Measurements from ENCODE around the gene REELD1.

Gene REELD1

GRCh38 chr4:146176891-146177290 is 37.4 kb upstream of the REELD1 start:
- no peak overlapping the region for H3K23ac ChIP-seq (ENCODE audit: low read length)
- peaks cover 8% of the 10 kb centered on the region for H3K4me1 ChIP-seq (ENCODE audit: control insufficient read depth, low read depth, low read length)
- no peak overlapping the region for H2AK5ac ChIP-seq (ENCODE audit: low read length)
- H2BK15ac ChIP-seq (replicated peaks; ENCODE audit: low read depth) = no peak overlapping the region
- peaks cover 19% of the 10 kb centered on the region for H3K79me2 ChIP-seq (ENCODE audit: control insufficient read depth, insufficient read depth, low read length)
- H3K4me2 ChIP-seq (ENCODE audit: low read length) = peak overlapping the region; percentile 12
- H3K18ac ChIP-seq (ENCODE audit: low read length) = no peak overlapping the region
- H3K56ac ChIP-seq (ENCODE audit: low read length) = peak overlapping the region; percentile 37
- peaks cover 9% of the 10 kb centered on the region for H3K79me1 ChIP-seq (ENCODE audit: low read length)
- no peak overlapping the region for H3K4me3 ChIP-seq (ENCODE audit: low read length)
- WGBS (ENCODE audit: extremely low coverage, insufficient coverage, low lambda C conversion rate) = no CpG with 5 or more reads among the region's 2 CpGs
- H3K27ac ChIP-seq (ENCODE audit: low read depth, low read length) = no peak overlapping the region
- H3K27me3 ChIP-seq (ENCODE audit: insufficient read depth, low read length, poor library complexity) = no peaks in the 10 kb centered on the region
- H4K8ac ChIP-seq (ENCODE audit: low read depth, low read length) = no peak overlapping the region
- no peak overlapping the region for H4K5ac ChIP-seq (ENCODE audit: low read length)
- H3K36me3 ChIP-seq (ENCODE audit: control insufficient read depth, insufficient read depth, low read length) = no peaks in the 10 kb centered on the region
- H3K9ac ChIP-seq (ENCODE audit: low read length) = peak overlapping the region; percentile 22
- H2BK5ac ChIP-seq (ENCODE audit: low read length) = no peak overlapping the region
- H2BK120ac ChIP-seq (ENCODE audit: low read depth, low read length) = no peak overlapping the region
- DNase-seq = no peak
- H3K4ac ChIP-seq (ENCODE audit: low read depth, low read length) = no peak overlapping the region

GRCh38 chr4:146178126-146178525 is 36.2 kb upstream of the REELD1 start:
- Histone ChIP-seq H3K23ac (ENCODE audit: low read length) (no peak overlapping the region), H4K8ac (ENCODE audit: low read depth, low read length) (no peak overlapping the region), H3K27ac (ENCODE audit: low read depth, low read length) (no peak overlapping the region), H3K27me3 (ENCODE audit: insufficient read depth, low read length, poor library complexity) (no peaks in the 10 kb centered on the region), H3K4me2 (ENCODE audit: low read length) (no peak overlapping the region), H3K4ac (ENCODE audit: low read depth, low read length) (no peak overlapping the region), H3K9ac (ENCODE audit: low read length) (no peak overlapping the region), H3K56ac (ENCODE audit: low read length) (no peak overlapping the region), H3K4me1 (ENCODE audit: control insufficient read depth, low read depth, low read length) (peaks cover 8% of the 10 kb centered on the region), H3K79me1 (ENCODE audit: low read length) (peaks cover 9% of the 10 kb centered on the region), H3K4me3 (ENCODE audit: low read length) (no peak overlapping the region), H3K18ac (ENCODE audit: low read length) (no peak overlapping the region), H3K79me2 (ENCODE audit: control insufficient read depth, insufficient read depth, low read length) (peaks cover 19% of the 10 kb centered on the region), H2BK120ac (ENCODE audit: low read depth, low read length) (no peak overlapping the region), H2BK15ac (replicated peaks; ENCODE audit: low read depth) (no peak overlapping the region), H2AK5ac (ENCODE audit: low read length) (no peak overlapping the region), H3K36me3 (ENCODE audit: control insufficient read depth, insufficient read depth, low read length) (no peaks in the 10 kb centered on the region), H2BK5ac (ENCODE audit: low read length) (no peak overlapping the region), H4K5ac (ENCODE audit: low read length) (no peak overlapping the region)
- no peak for DNase-seq
- WGBS (ENCODE audit: extremely low coverage, insufficient coverage, low lambda C conversion rate) = no CpG with 5 or more reads among the region's 8 CpGs

DNA sequence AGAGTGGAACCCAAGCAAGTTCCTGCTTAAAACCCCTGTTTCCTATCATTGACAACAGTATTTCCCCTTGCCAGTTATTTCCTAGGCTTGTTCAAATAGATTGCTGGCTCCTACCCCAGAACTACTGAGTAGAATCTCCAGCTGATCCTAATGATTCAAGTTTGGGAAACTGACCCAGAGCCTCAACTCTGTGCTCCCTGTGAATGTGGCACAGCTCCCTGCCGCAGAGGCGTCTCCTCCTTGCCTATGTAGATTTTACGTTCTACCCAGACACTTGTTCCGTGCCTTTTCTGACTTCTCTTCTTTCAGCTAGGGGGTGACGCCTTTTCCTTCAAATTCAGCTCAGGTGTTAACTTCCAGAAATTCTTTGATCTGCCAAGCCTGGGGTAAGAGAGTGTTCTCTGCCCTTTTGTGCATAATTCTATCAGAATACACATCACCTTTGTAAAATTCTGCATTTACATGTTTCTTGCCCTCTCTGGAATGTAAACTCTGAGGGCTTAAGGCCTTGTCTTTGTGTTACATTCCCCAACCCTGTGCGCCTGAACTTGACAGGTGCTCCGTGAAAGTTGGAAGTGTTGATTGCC is 34.5 kb upstream of the REELD1 start:
- peak; percentile 60 for DNase-seq
- Histone ChIP-seq H3K56ac (ENCODE audit: low read length) (no peak overlapping the region), H4K8ac (ENCODE audit: low read depth, low read length) (no peak overlapping the region), H3K79me1 (ENCODE audit: low read length) (peaks cover 12% of the 10 kb centered on the region), H2BK5ac (ENCODE audit: low read length) (no peak overlapping the region), H3K4ac (ENCODE audit: low read depth, low read length) (no peak overlapping the region), H3K23ac (ENCODE audit: low read length) (no peak overlapping the region), H3K9ac (ENCODE audit: low read length) (no peak overlapping the region), H3K27ac (ENCODE audit: low read depth, low read length) (no peak overlapping the region), H3K4me1 (ENCODE audit: control insufficient read depth, low read depth, low read length) (peaks cover 8% of the 10 kb centered on the region), H2AK5ac (ENCODE audit: low read length) (no peak overlapping the region), H3K27me3 (ENCODE audit: insufficient read depth, low read length, poor library complexity) (no peaks in the 10 kb centered on the region), H3K79me2 (ENCODE audit: control insufficient read depth, insufficient read depth, low read length) (peaks cover 19% of the 10 kb centered on the region), H2BK15ac (replicated peaks; ENCODE audit: low read depth) (no peak overlapping the region), H3K36me3 (ENCODE audit: control insufficient read depth, insufficient read depth, low read length) (peaks cover 2% of the 10 kb centered on the region), H2BK120ac (ENCODE audit: low read depth, low read length) (no peak overlapping the region), H3K4me3 (ENCODE audit: low read length) (no peak overlapping the region), H4K5ac (ENCODE audit: low read length) (no peak overlapping the region), H3K18ac (ENCODE audit: low read length) (no peak overlapping the region), H3K4me2 (ENCODE audit: low read length) (no peak overlapping the region)
- WGBS (ENCODE audit: extremely low coverage, insufficient coverage, low lambda C conversion rate) = no CpG with 5 or more reads among the region's 7 CpGs

- Histone ChIP-seq H2BK5ac (ENCODE audit: low read length) (no peak overlapping the region), H2AK5ac (ENCODE audit: low read length) (no peak overlapping the region), H3K4me2 (ENCODE audit: low read length) (no peak overlapping the region), H3K79me1 (ENCODE audit: low read length) (peaks cover 8% of the 10 kb centered on the region), H3K27ac (ENCODE audit: low read depth, low read length) (no peak overlapping the region), H2BK15ac (replicated peaks; ENCODE audit: low read depth) (no peak overlapping the region), H3K18ac (ENCODE audit: low read length) (no peak overlapping the region), H3K23ac (ENCODE audit: low read length) (no peak overlapping the region), H3K4me3 (ENCODE audit: low read length) (no peak overlapping the region), H3K9ac (ENCODE audit: low read length) (no peak overlapping the region), H3K4ac (ENCODE audit: low read depth, low read length) (no peak overlapping the region), H4K5ac (ENCODE audit: low read length) (no peak overlapping the region), H2BK120ac (ENCODE audit: low read depth, low read length) (no peak overlapping the region), H3K56ac (ENCODE audit: low read length) (no peak overlapping the region), H3K4me1 (ENCODE audit: control insufficient read depth, low read depth, low read length) (peaks cover 5% of the 10 kb centered on the region), H3K27me3 (ENCODE audit: insufficient read depth, low read length, poor library complexity) (no peaks in the 10 kb centered on the region), H3K79me2 (ENCODE audit: control insufficient read depth, insufficient read depth, low read length) (peaks cover 9% of the 10 kb centered on the region), H3K36me3 (ENCODE audit: control insufficient read depth, insufficient read depth, low read length) (peaks cover 2% of the 10 kb centered on the region), H4K8ac (ENCODE audit: low read depth, low read length) (no peak overlapping the region)
- no peak for DNase-seq
- no CpG with 5 or more reads among the region's 3 CpGs for WGBS (ENCODE audit: extremely low coverage, insufficient coverage, low lambda C conversion rate)
Observed at GRCh38 chr4:146182443-146182842, 31.9 kb upstream of the REELD1 start.

GRCh38 chr4:146183209-146183608 is 31.1 kb upstream of the REELD1 start:
- no CpG with 5 or more reads among the region's 2 CpGs for WGBS (ENCODE audit: extremely low coverage, insufficient coverage, low lambda C conversion rate)
- Histone ChIP-seq H3K56ac (ENCODE audit: low read length) (no peak overlapping the region), H3K23ac (ENCODE audit: low read length) (no peak overlapping the region), H3K9ac (ENCODE audit: low read length) (no peak overlapping the region), H3K4me1 (ENCODE audit: control insufficient read depth, low read depth, low read length) (peaks cover 5% of the 10 kb centered on the region), H4K5ac (ENCODE audit: low read length) (no peak overlapping the region), H3K18ac (ENCODE audit: low read length) (no peak overlapping the region), H4K8ac (ENCODE audit: low read depth, low read length) (no peak overlapping the region), H3K27ac (ENCODE audit: low read depth, low read length) (no peak overlapping the region), H3K27me3 (ENCODE audit: insufficient read depth, low read length, poor library complexity) (no peaks in the 10 kb centered on the region), H3K4me2 (ENCODE audit: low read length) (no peak overlapping the region), H3K79me1 (ENCODE audit: low read length) (peaks cover 6% of the 10 kb centered on the region), H2BK120ac (ENCODE audit: low read depth, low read length) (no peak overlapping the region), H2BK15ac (replicated peaks; ENCODE audit: low read depth) (no peak overlapping the region), H2AK5ac (ENCODE audit: low read length) (no peak overlapping the region), H3K79me2 (ENCODE audit: control insufficient read depth, insufficient read depth, low read length) (peaks cover 8% of the 10 kb centered on the region), H3K4me3 (ENCODE audit: low read length) (no peak overlapping the region), H3K4ac (ENCODE audit: low read depth, low read length) (no peak overlapping the region), H2BK5ac (ENCODE audit: low read length) (no peak overlapping the region), H3K36me3 (ENCODE audit: control insufficient read depth, insufficient read depth, low read length) (peaks cover 2% of the 10 kb centered on the region)
- no peak for DNase-seq

DNA sequence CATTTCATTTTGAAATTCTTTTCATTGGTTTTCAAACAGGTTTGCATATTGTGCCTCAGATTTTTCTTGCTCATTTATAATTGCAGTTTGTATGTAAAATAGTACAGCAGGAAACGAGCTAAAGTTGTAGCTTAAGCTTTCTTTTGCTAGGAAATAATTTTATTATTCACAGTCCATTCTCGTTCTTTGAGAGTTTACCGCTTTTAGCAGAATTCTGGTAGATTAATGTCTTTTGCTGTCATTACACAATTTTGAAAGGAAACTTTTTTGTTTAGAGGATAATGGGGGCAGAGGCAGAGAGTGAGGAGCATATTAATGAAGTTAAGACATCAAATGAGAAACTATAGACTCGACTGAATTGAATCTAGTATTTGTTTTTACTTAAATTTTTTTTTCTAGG is 28.3 kb upstream of the REELD1 start:
- WGBS (ENCODE audit: extremely low coverage, insufficient coverage, low lambda C conversion rate) = no CpG with 5 or more reads among the region's 4 CpGs
- Histone ChIP-seq H2BK5ac (ENCODE audit: low read length) (no peak overlapping the region), H2AK5ac (ENCODE audit: low read length) (no peak overlapping the region), H3K4me1 (ENCODE audit: control insufficient read depth, low read depth, low read length) (no peaks in the 10 kb centered on the region), H3K4me3 (ENCODE audit: low read length) (no peak overlapping the region), H2BK15ac (replicated peaks; ENCODE audit: low read depth) (no peak overlapping the region), H3K36me3 (ENCODE audit: control insufficient read depth, insufficient read depth, low read length) (peaks cover 2% of the 10 kb centered on the region), H3K27ac (ENCODE audit: low read depth, low read length) (no peak overlapping the region), H3K4ac (ENCODE audit: low read depth, low read length) (no peak overlapping the region), H4K5ac (ENCODE audit: low read length) (no peak overlapping the region), H4K8ac (ENCODE audit: low read depth, low read length) (no peak overlapping the region), H3K23ac (ENCODE audit: low read length) (no peak overlapping the region), H3K79me2 (ENCODE audit: control insufficient read depth, insufficient read depth, low read length) (peaks cover 2% of the 10 kb centered on the region), H3K18ac (ENCODE audit: low read length) (no peak overlapping the region), H3K56ac (ENCODE audit: low read length) (no peak overlapping the region), H2BK120ac (ENCODE audit: low read depth, low read length) (no peak overlapping the region), H3K9ac (ENCODE audit: low read length) (no peak overlapping the region), H3K79me1 (ENCODE audit: low read length) (peaks cover 4% of the 10 kb centered on the region), H3K4me2 (ENCODE audit: low read length) (no peak overlapping the region), H3K27me3 (ENCODE audit: insufficient read depth, low read length, poor library complexity) (no peaks in the 10 kb centered on the region)
- DNase-seq = no peak

Data from mesendoderm (in vitro differentiated cells).